ENCODE results near the gene GPR15LG.

DNA sequence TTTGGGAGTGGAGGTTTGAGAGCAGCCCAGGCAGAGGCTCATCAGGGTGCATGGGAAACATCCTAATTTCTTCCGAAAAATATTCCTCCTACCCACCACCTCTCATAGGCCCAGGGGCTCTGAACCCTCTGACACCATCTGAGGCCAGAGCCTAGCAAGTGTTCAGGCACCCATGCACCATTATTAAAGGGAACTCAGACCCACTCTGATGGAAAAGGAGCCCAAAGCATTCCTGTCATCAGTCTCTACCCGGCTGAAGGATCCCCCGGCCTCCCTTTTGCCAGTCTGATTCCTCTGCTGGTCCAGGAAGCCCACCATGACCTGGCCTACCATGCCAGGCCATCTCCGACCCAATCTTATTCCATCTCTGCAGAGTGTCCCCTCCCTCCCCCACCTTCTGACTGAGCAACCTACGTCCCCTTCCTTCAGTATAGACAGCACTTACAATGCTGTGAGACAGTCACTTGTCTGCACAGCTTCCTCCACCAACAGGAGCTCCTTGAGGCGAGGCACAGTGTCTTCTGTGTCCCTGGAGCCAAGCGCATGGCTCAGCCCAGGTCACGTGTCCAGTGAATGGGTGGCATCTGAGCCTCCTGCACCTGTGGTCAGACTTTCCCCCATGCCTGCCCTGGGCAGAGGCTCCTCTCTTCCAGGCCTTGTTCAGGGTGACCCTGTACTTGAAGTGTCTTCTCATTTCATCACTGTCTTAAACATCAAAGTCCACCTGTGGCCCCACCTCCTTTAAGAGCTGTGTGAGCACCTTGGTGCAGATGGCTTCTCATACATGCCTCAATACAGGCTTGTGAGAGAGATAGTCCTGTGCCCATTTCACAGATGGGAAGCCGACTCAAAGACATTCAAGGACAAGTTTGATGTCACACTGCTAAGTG is 889 bp upstream of the GPR15LG start:
- TF ChIP-seq, protein P1, sequence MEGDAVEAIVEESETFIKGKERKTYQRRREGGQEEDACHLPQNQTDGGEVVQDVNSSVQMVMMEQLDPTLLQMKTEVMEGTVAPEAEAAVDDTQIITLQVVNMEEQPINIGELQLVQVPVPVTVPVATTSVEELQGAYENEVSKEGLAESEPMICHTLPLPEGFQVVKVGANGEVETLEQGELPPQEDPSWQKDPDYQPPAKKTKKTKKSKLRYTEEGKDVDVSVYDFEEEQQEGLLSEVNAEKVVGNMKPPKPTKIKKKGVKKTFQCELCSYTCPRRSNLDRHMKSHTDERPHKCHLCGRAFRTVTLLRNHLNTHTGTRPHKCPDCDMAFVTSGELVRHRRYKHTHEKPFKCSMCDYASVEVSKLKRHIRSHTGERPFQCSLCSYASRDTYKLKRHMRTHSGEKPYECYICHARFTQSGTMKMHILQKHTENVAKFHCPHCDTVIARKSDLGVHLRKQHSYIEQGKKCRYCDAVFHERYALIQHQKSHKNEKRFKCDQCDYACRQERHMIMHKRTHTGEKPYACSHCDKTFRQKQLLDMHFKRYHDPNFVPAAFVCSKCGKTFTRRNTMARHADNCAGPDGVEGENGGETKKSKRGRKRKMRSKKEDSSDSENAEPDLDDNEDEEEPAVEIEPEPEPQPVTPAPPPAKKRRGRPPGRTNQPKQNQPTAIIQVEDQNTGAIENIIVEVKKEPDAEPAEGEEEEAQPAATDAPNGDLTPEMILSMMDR (IDR thresholded peaks at IDR 0.05 in 2 of 3, conservative IDR thresholded peaks at IDR 0.05 in 1 of 3; ENCODE audit: borderline replicate concordance in 1 of 3, insufficient read depth in 1 of 3, low read depth in 2 of 3, low read length in 2 of 3) = no peak
- TF ChIP-seq CEBPB (IDR thresholded peaks at IDR 0.05; ENCODE audit: low read depth) = no peak
